A549 (cell line): ENCODE data around the gene UPK3A. TPM values are rescaled to one million over a fixed set of nuclear protein-coding genes. Genes with fewer than 3 reads are reported as not detected.
A peak's percentile ranks its signal among the peaks of the same experiment; 100 is the strongest.
"Not testable (repeated sequence)": the region's sequence is repeated elsewhere in the genome, so short reads cannot be mapped to it uniquely, and the experiment has no call there.

Source experiments
- ATAC-seq, 2 experiments: fragments of 200-7000 bp in 1 of 2; fragments of >200 bp in 1 of 2; cut with Nextera tagmentation in 1 of 2; cut with Tn5 transposase in 1 of 2; 3 replicates each; pipeline versions ENCODE4 v1.8.0 to v1.9.1; 2018 to 2020; ENCODE audit warnings: mild to moderate bottlenecking in 1 of 2, moderate library complexity in 1 of 2
- CTCF ChIA-PET: fragments of 300-600 bp; sonication (Branson Sonifier 250); formaldehyde crosslinking; extraction: SDS; loops from one replicate; lab custom pipeline; 2021; ENCODE audit warnings: antibody characterized with exemption, inconsistent platforms; lab: Yijun Ruan, JAX
- POLR2A ChIA-PET: fragments of 350-600 bp; formaldehyde crosslinking; extraction: SDS; loops from one replicate; lab custom pipeline; 2021; ENCODE audit warnings: antibody characterized with exemption, inconsistent platforms; lab: Yijun Ruan, JAX
- DNase-seq, 2 experiments: peaks; one replicate each; pipeline versions ENCODE4 v3.0.0 to v3.0.0-alpha.2; 2011 to 2016; ENCODE audit warnings: low read depth in 1 of 2, low spot score in 1 of 2
- FAIRE-seq: peaks from 2 replicates; lab custom pipeline; 2011; peaks lifted over from hg19 to GRCh38; lab: Jason Lieb, UNC
- H3K27ac ChIP-seq, 2 experiments: fragments of >200 bp; sonication (Bioruptor Twin); formaldehyde crosslinking; 3 replicates each; pipeline ENCODE4 v1.5.1; 2016 to 2017
- H3K4me1 ChIP-seq: fragments of >200 bp; sonication (Bioruptor Twin); formaldehyde crosslinking; 3 replicates; pipeline ENCODE4 v1.6.1; 2016
- H3K4me2 ChIP-seq: fragments of >200 bp; sonication (Bioruptor Twin); formaldehyde crosslinking; 3 replicates; pipeline ENCODE4 v1.6.1; 2016
- H3K4me3 ChIP-seq: fragments of >200 bp; sonication (Bioruptor Twin); formaldehyde crosslinking; 3 replicates; pipeline ENCODE4 v1.5.1; 2016
- H3K9me3 ChIP-seq: fragments of >200 bp; sonication (Bioruptor Twin); formaldehyde crosslinking; 3 replicates; pipeline ENCODE4 v1.6.1; 2016
- CBX2 ChIP-seq: fragments of 200-600 bp; sonication (generic); IDR thresholded peaks from 2 replicates; pipeline ENCODE4 v1.6.1; 2016; ENCODE audit warnings: low read depth, mild to moderate bottlenecking, borderline replicate concordance
- CHD4 ChIP-seq: fragments of 200-600 bp; sonication (generic); IDR thresholded peaks from 2 replicates; pipeline ENCODE4 v1.6.1; 2016; ENCODE audit warnings: antibody characterized with exemption, mild to moderate bottlenecking, borderline replicate concordance
- ESRRA ChIP-seq: fragments of 150-350 bp; IDR thresholded peaks from 2 replicates; pipeline ENCODE4 v1.6.1; 2014; ENCODE audit warnings: mild to moderate bottlenecking, low read length, borderline replicate concordance
- FOSL2 ChIP-seq, 2 experiments: fragments of 450-650 bp in 1 of 2; fragments of >200 bp in 1 of 2; sonication (Bioruptor Twin) in 1 of 2; formaldehyde crosslinking; IDR thresholded peaks; 2 replicates each; pipeline versions ENCODE4 v1.5.0 to v1.6.1; 2016 to 2020; ENCODE audit warnings: mild to moderate bottlenecking in 1 of 2, moderate library complexity in 1 of 2
- GATA3 ChIP-seq: IDR thresholded peaks from 2 replicates; pipeline ENCODE4 v1.6.1; 2012; ENCODE audit warnings: borderline replicate concordance
- HEYL ChIP-seq: fragments of 250-450 bp; sonication (Bioruptor Pico); IDR thresholded peaks from 2 replicates; pipeline ENCODE4 v1.8.0; 2021; ENCODE audit warnings: mild to moderate bottlenecking, moderate library complexity
- MAFK ChIP-seq: fragments of 450-650 bp; IDR thresholded peaks from 2 replicates; pipeline ENCODE4 v1.6.1; 2014; ENCODE audit not compliant: partially characterized antibody
- MAZ ChIP-seq: fragments of 150-350 bp; IDR thresholded peaks from 2 replicates; pipeline ENCODE4 v1.6.1; 2014; ENCODE audit warnings: antibody characterized with exemption, low read depth, low read length, borderline replicate concordance
- NR3C1 ChIP-seq: fragments of >200 bp; sonication (Bioruptor Twin); formaldehyde crosslinking; IDR thresholded peaks from 3 replicates; pipeline ENCODE4 v1.6.1; 2017
- RAD21 ChIP-seq, 2 experiments: fragments of >200 bp in 1 of 2; sonication (Bioruptor Twin) in 1 of 2; formaldehyde crosslinking in 1 of 2; IDR thresholded peaks in 1 of 2; conservative IDR thresholded peaks in 1 of 2; 2 replicates in 1 of 2; 3 replicates in 1 of 2; pipeline ENCODE4 v1.6.1; 2012 to 2018; ENCODE audit warnings: inconsistent platforms in 1 of 2
- RNF2 ChIP-seq: fragments of 200-600 bp; sonication (generic); IDR thresholded peaks from 2 replicates; pipeline ENCODE4 v1.6.1; 2016; ENCODE audit warnings: low read depth, mild to moderate bottlenecking, antibody characterized with exemption, moderate library complexity, borderline replicate concordance
- SMC3 ChIP-seq: fragments of >200 bp; sonication (Bioruptor Twin); formaldehyde crosslinking; IDR thresholded peaks from 3 replicates; pipeline ENCODE4 v1.6.1; 2018; ENCODE audit warnings: inconsistent platforms
- ZSCAN20 ChIP-seq: fragments of 250-450 bp; sonication (Bioruptor Pico); IDR thresholded peaks from 2 replicates; pipeline ENCODE4 v1.8.0; 2022; ENCODE audit warnings: mild to moderate bottlenecking, moderate library complexity
- WGBS: methylation state at CpG from one replicate; pipeline ENCODE4 v1.1.6; 2017; ENCODE audit errors: missing lambda C conversion rate; 5-methylcytosine and 5-hydroxymethylcytosine counted together
- polyA plus RNA-seq, 4 experiments: library from polyadenylated mRNA; depleted of rRNA in 3 of 4; stranded (reverse); fragments of >200 nt; fragmentation: RNase III in 1 of 4; extraction: RNeasy Plus Mini Kit Qiagen cat#74134 plus additional on column Dnase treatment in 1 of 4; gene quantifications; 2 replicates in 3 of 4; 3 replicates in 1 of 4; pipeline ENCODE4 v1.2.3, GENCODE V29; 2011 to 2017
- TF ChIP-seq, protein P1 (sequence below): fragments of 250-450 bp; sonication (Bioruptor Pico); IDR thresholded peaks from 2 replicates; pipeline ENCODE4 v1.5.0; 2021; ENCODE audit warnings: mild to moderate bottlenecking, moderate library complexity, borderline replicate concordance
- TF ChIP-seq, protein P2 (sequence below): fragments of >200 bp; sonication (Bioruptor Twin); formaldehyde crosslinking; IDR thresholded peaks from 3 replicates; pipeline ENCODE4 v1.5.1; 2016
- TF ChIP-seq, protein P3 (sequence below): IDR thresholded peaks from 2 replicates; pipeline ENCODE4 v1.6.1; 2012

UPK3A gene
- polyA plus RNA-seq, 2 of the 4 experiments (the other 2 are of a cell fraction), result not detected

DNA sequence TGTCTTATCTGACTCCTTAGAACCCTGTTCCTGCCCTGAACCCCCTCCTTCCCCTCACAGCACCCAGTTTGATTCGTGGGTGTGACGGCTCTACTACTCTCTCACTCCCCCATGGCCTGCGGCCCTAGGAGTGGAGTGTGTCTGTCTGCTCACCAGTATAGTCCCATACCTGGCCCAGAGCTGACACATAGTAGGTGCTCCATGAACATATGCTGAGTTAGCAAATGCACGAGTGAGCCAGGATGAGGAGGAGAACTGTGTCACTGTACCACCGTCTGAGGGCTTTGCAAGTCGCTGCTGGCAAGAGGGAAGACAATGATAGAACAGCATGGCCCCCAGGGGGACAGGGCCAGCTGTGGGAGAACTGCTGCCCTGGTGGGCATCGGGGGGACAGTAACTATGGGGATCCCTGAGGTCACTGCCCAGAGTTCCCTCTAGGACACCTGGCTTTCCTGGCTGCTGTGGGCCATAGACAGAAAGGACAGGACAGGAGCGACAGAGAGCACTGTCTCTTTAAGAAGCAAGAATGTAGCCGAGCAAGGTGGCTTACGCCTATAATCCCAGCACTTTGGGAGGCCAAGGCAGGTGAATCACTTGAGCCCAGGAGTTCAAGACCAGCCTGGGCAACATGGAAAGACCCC is 24.9 kb upstream of the UPK3A start:
- Histone ChIP-seq H3K4me3 (no peak overlapping the region), H3K4me2 (no peak overlapping the region), H3K9me3 (no peaks in the 10 kb centered on the region), H3K27ac (no peak overlapping the region), H3K4me1 (peaks cover 12% of the 10 kb centered on the region)
- ATAC-seq (no peak), DNase-seq (no peak), FAIRE-seq (no peak)
- TF ChIP-seq MAFK (peak; percentile 66), ZSCAN20 (CRISPR knock-in tag) (no peak)
- ChIA-PET POLR2A (no interaction called here), CTCF (interaction anchor here (0.5 to 1.2 kb wide), 2 partner anchors 10 to 18 kb away, joined by 3 to 4 read pairs; no protein-coding TSS in a partner anchor)
- WGBS, result 70% methylated on average over 7 of the region's 10 CpGs

DNA sequence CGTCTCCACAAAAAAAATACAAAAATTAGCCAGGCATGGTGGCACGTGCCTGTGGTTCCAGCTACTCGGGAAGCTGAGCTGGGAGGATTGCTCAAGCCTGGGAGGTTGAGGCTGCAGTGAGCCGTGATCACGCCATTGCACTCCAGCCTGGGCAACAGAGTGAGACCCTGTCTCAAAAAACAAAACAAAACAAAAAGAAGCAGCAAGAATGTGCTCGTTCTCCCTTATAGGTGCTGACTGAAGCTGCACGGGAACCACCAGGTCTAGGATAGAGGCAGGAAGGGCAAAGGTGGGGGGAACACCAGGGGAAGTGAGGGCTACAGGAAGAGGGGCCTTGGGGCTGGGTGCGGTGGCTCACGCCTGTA is 24.4 kb upstream of the UPK3A start:
- peaks cover 12% of the 10 kb centered on the region for H3K4me1 ChIP-seq
- H3K4me2 ChIP-seq, H3K27ac ChIP-seq, H3K9me3 ChIP-seq, POLR2A ChIA-PET, H3K4me3 ChIP-seq, DNase-seq, FAIRE-seq, ATAC-seq: not testable (repeated sequence)
- CTCF ChIA-PET, result interaction anchor here (0.5 to 1.2 kb wide), 2 partner anchors 9 to 17 kb away, joined by 3 to 4 read pairs; no protein-coding TSS in a partner anchor
- 88% methylated on average over 8 of the region's 9 CpGs for WGBS

DNA sequence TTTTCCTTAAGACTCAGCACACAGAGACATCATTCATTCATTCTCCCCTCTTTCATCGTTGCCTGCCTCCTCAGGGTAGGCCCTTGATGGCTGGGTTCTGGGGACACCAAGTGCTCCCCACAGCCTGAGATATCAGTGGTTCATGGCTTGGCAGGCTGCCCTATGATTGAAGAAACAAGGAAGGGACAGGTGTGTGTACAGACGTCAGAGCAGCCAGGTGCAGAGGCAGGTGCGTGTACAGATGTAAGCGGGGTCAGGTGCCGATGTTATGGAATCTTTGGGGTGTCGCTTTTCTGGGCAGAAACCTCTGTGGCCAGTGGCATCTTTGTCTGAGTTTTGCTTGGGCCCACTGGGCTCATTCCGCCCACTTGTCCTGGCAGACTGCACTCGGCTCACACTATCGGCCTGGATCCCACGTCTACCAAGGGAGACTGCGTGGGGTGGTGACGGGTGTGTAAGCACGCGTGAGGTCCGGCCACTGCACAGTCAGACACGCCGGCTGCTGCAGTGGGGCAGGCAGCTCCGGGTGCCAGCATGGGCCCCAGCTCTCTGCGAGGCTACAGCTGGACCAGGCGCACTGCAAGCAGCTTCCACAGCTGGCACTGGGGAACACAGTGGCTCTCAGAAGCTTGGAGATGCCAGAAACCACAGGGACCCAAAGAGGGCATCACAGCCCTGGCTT is 23.2 kb upstream of the UPK3A start:
- POLR2A ChIA-PET, result no interaction called here
- 89% methylated on average over 5 of the region's 20 CpGs for WGBS
- Histone ChIP-seq H3K4me2 (no peak overlapping the region), H3K27ac (0 out of 6 replicates have a peak overlapping the region, but pooled peaks of 1 of the 2 experiments have one; percentile 37), H3K4me3 (no peak overlapping the region), H3K9me3 (no peaks in the 10 kb centered on the region), H3K4me1 (peaks cover 12% of the 10 kb centered on the region)
- FAIRE-seq (no peak), DNase-seq (no peak), ATAC-seq (no peak)
- CTCF ChIA-PET, result interaction anchor here (0.8 to 1.3 kb wide), 2 partner anchors 69 to 292 kb away, joined by 3 to 4 read pairs; no protein-coding TSS in a partner anchor
- TF ChIP-seq SMC3 (no peak), NR3C1 (no peak), FOSL2 (IDR thresholded peaks at IDR 0.05) (no peak), FOSL2 (CRISPR knock-in tag; IDR thresholded peaks at IDR 0.05) (no peak), HEYL (no peak), MAZ (no peak), ESRRA (no peak), ZSCAN20 (CRISPR knock-in tag) (no peak), GATA3 (no peak), RAD21 (conservative IDR thresholded peaks at IDR 0.05 in 1 of 2, IDR thresholded peaks at IDR 0.05 in 1 of 2) (no peak), RNF2 (no peak), CHD4 (no peak), CBX2 (no peak)
- TF ChIP-seq, protein P1, sequence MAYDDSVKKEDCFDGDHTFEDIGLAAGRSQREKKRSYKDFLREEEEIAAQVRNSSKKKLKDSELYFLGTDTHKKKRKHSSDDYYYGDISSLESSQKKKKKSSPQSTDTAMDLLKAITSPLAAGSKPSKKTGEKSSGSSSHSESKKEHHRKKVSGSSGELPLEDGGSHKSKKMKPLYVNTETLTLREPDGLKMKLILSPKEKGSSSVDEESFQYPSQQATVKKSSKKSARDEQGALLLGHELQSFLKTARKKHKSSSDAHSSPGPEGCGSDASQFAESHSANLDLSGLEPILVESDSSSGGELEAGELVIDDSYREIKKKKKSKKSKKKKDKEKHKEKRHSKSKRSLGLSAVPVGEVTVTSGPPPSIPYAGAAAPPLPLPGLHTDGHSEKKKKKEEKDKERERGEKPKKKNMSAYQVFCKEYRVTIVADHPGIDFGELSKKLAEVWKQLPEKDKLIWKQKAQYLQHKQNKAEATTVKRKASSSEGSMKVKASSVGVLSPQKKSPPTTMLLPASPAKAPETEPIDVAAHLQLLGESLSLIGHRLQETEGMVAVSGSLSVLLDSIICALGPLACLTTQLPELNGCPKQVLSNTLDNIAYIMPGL (CRISPR knock-in tag), result no peak
- TF ChIP-seq, protein P2, sequence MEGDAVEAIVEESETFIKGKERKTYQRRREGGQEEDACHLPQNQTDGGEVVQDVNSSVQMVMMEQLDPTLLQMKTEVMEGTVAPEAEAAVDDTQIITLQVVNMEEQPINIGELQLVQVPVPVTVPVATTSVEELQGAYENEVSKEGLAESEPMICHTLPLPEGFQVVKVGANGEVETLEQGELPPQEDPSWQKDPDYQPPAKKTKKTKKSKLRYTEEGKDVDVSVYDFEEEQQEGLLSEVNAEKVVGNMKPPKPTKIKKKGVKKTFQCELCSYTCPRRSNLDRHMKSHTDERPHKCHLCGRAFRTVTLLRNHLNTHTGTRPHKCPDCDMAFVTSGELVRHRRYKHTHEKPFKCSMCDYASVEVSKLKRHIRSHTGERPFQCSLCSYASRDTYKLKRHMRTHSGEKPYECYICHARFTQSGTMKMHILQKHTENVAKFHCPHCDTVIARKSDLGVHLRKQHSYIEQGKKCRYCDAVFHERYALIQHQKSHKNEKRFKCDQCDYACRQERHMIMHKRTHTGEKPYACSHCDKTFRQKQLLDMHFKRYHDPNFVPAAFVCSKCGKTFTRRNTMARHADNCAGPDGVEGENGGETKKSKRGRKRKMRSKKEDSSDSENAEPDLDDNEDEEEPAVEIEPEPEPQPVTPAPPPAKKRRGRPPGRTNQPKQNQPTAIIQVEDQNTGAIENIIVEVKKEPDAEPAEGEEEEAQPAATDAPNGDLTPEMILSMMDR, result no peak
- TF ChIP-seq, protein P3, sequence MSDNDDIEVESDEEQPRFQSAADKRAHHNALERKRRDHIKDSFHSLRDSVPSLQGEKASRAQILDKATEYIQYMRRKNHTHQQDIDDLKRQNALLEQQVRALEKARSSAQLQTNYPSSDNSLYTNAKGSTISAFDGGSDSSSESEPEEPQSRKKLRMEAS, result no peak
